ENCODE measurements around the gene HEPN1. TPM values are rescaled to one million over a fixed set of nuclear protein-coding genes. Genes with fewer than 3 reads are reported as not detected.

HEPN1 gene
- total RNA-seq, 4 donors from 2014 or later, result not detected

- Histone ChIP-seq H3K27ac (peak overlapping the region in 3 of 4 donors; percentile 12 to 63 (median 59)), H3K4me1 (peaks cover 0 to 11% (median 2%) of the 10 kb centered on the region in 3 donors), H3K4me3 (peak overlapping the region; percentile 16 to 71 (median 40)), H3K27me3 (peaks cover 0 to 50% (median 0%) of the 10 kb centered on the region in 4 donors), H3K9me3 (no peaks in the 10 kb centered on the region), H3K36me3 (no peaks in the 10 kb centered on the region)
- TF ChIP-seq POLR2A (IDR thresholded peaks at IDR 0.05), result no peak
- TF ChIP-seq CTCF (IDR thresholded peaks at IDR 0.05), result no peak
- no peak for DNase-seq
- intact Hi-C loops (cut with DNase I), result no loop called here
- 24 to 35% methylated on average over 16 to 30 of the region's 82 CpGs for WGBS, 2 donors
Measured at GRCh38 chr11:124920870-124921609, 2.0 kb downstream of the HEPN1 start.

DNA sequence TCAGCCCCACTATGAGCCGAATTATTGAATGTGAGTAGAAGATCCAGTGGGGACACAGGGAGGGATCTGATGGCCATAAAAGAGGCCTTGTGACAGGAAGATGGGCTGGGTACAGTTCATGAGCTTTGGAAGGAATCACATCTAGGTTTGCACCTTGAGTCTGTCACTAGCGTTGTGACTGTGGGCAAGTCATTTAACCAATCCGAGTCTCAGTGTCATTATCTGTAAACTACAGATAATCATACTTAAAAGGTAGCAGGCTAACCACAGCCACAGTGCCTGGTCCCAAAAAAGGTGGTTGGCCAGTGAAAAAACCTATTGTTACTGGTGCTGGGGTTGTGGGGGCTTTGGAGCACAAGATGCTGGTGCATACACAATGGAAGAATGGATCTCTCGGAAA lies 3.8 kb downstream of the HEPN1 start:
- 80 to 94% methylated on average over 3 of the region's 4 CpGs for WGBS, 2 donors
- Histone ChIP-seq H3K9me3 (no peaks in the 10 kb centered on the region), H3K27me3 (peaks cover 0 to 38% (median 0%) of the 10 kb centered on the region in 4 donors), H3K4me1 (peaks cover 0 to 11% (median 2%) of the 10 kb centered on the region in 3 donors), H3K36me3 (no peaks in the 10 kb centered on the region), H3K4me3 (no peak overlapping the region), H3K27ac (no peak overlapping the region)
- intact Hi-C loops (cut with DNase I), result no loop called here
- DNase-seq, result no peak
- TF ChIP-seq POLR2A (IDR thresholded peaks at IDR 0.05), result no peak
- TF ChIP-seq CTCF (IDR thresholded peaks at IDR 0.05), result no peak

GRCh38 chr11:124923296-124923695 lies 4.2 kb downstream of the HEPN1 start:
- intact Hi-C loops (cut with DNase I), result no loop called here
- Histone ChIP-seq H3K36me3 (no peaks in the 10 kb centered on the region), H3K27me3 (peaks cover 0 to 38% (median 0%) of the 10 kb centered on the region in 4 donors), H3K27ac (no peak overlapping the region), H3K4me1 (peaks cover 0 to 11% (median 2%) of the 10 kb centered on the region in 3 donors), H3K9me3 (no peaks in the 10 kb centered on the region), H3K4me3 (no peak overlapping the region)
- DNase-seq, result no peak
- TF ChIP-seq POLR2A (IDR thresholded peaks at IDR 0.05), result no peak
- no peak for TF ChIP-seq CTCF (IDR thresholded peaks at IDR 0.05)

GRCh38 chr11:124928942-124929665 lies 10.1 kb downstream of the HEPN1 start:
- intact Hi-C loops (cut with DNase I), result no loop called here
- Histone ChIP-seq H3K4me1 (no peaks in the 10 kb centered on the region), H3K36me3 (no peaks in the 10 kb centered on the region), H3K27ac (no peak overlapping the region), H3K9me3 (no peaks in the 10 kb centered on the region), H3K4me3 (no peak overlapping the region), H3K27me3 (no peaks in the 10 kb centered on the region)
- DNase-seq, result no peak
- TF ChIP-seq POLR2A (IDR thresholded peaks at IDR 0.05) (no peak), CTCF (IDR thresholded peaks at IDR 0.05) (no peak)
- WGBS, 2 donors, result 35 to 49% methylated on average over 4 of the region's 4 CpGs

- no peaks in the 10 kb centered on the region for H3K4me1 ChIP-seq
- intact Hi-C loops (cut with DNase I), result no loop called here
- H3K4me3 ChIP-seq, result no peak overlapping the region
- H3K36me3 ChIP-seq, result no peaks in the 10 kb centered on the region
- H3K27ac ChIP-seq, result no peak overlapping the region
- peaks cover 0 to 16% (median 0%) of the 10 kb centered on the region in 4 donors for H3K27me3 ChIP-seq
- TF ChIP-seq POLR2A (IDR thresholded peaks at IDR 0.05) (no peak), CTCF (IDR thresholded peaks at IDR 0.05) (no peak)
- DNase-seq, result no peak
- WGBS, 2 donors, result 47 to 58% methylated on average over 3 of the region's 3 CpGs
- H3K9me3 ChIP-seq, result no peaks in the 10 kb centered on the region
Measured at GRCh38 chr11:124930799-124931198, 11.7 kb downstream of the HEPN1 start.
